Frontal cortex (tissue), 4 donors: Measurements from ENCODE around the gene USH2A. TPM values are rescaled to one million over a fixed set of nuclear protein-coding genes. Genes with fewer than 3 reads are reported as not detected.

Source experiments
- DNase-seq, 2 donors: peaks; one replicate each; pipeline ENCODE4 v3.0.0; 2012; ENCODE audit warnings: low spot score in 2 of 2
- FAIRE-seq: peaks from 2 replicates; lab custom pipeline; 2012; peaks lifted over from hg19 to GRCh38; lab: Jason Lieb, UNC
- total RNA-seq: library from RNA; depleted of rRNA; stranded (reverse); fragments of >200 nt; gene quantifications from one replicate; pipeline ENCODE4 v1.2.3, GENCODE V29; 2014
- donor health status: control.
- donor health status: control.
- donor health status: control.

Gene USH2A
- total RNA-seq = under 0.01 TPM

- no peak for FAIRE-seq
- DNase-seq = no peak
Measured at GRCh38 chr1:216422821-216423520, at the start of gene USH2A. Gene USH2A (minus strand): TSS chr1:216423448. CDS start chr1:216422336, 1,112 bp downstream.

GRCh38 chr1:216466162-216466801 is 43.0 kb upstream of the USH2A start:
- no peak for FAIRE-seq
- no peak for DNase-seq

- no peak for DNase-seq
- no peak for FAIRE-seq
Measured at GRCh38 chr1:216464489-216464888, 41.2 kb upstream of the USH2A start.

- no peak for FAIRE-seq
- DNase-seq = no peak
Measured at GRCh38 chr1:216462066-216462775, 39.0 kb upstream of the USH2A start.

- DNase-seq = no peak
- FAIRE-seq = no peak
Measured at GRCh38 chr1:216461466-216461865, 38.2 kb upstream of the USH2A start.

GRCh38 chr1:216459651-216460207 is 36.5 kb upstream of the USH2A start:
- DNase-seq (no peak), FAIRE-seq (no peak)

GRCh38 chr1:216458812-216459211 is 35.6 kb upstream of the USH2A start:
- no peak for FAIRE-seq

GRCh38 chr1:216457356-216457755 is 34.1 kb upstream of the USH2A start:
- no peak for DNase-seq
- no peak for FAIRE-seq

More at GRCh38 chr1:216458812-216459211, 35.6 kb upstream of the USH2A start:
- no peak for DNase-seq

- DNase-seq (no peak), FAIRE-seq (no peak)
Measured at GRCh38 chr1:216456682-216457081, 33.4 kb upstream of the USH2A start.

GRCh38 chr1:216453777-216454176 is 30.5 kb upstream of the USH2A start:
- no peak for DNase-seq
- no peak for FAIRE-seq

GRCh38 chr1:216450227-216450626 is 27.0 kb upstream of the USH2A start:
- no peak for FAIRE-seq

GRCh38 chr1:216448011-216448510 is 24.8 kb upstream of the USH2A start:
- DNase-seq (no peak), FAIRE-seq (no peak)

More at GRCh38 chr1:216450227-216450626, 27.0 kb upstream of the USH2A start:
- DNase-seq = no peak

GRCh38 chr1:216437603-216438002 is 14.4 kb upstream of the USH2A start:
- FAIRE-seq (no peak), DNase-seq (no peak)

GRCh38 chr1:216434232-216434631 is 11.0 kb upstream of the USH2A start:
- FAIRE-seq (no peak), DNase-seq (no peak)

- DNase-seq (no peak), FAIRE-seq (no peak)
Measured at GRCh38 chr1:216433175-216433574, 9.9 kb upstream of the USH2A start.

GRCh38 chr1:216430744-216431143 is 7.5 kb upstream of the USH2A start:
- no peak for FAIRE-seq
- no peak for DNase-seq

GRCh38 chr1:216425577-216425976 is 2.3 kb upstream of the USH2A start:
- no peak for FAIRE-seq
- no peak for DNase-seq

- FAIRE-seq (no peak), DNase-seq (no peak)
Measured at GRCh38 chr1:216420746-216421145, 2.5 kb downstream of the USH2A start.

- no peak for DNase-seq
Measured at GRCh38 chr1:216420263-216420662, 3.0 kb downstream of the USH2A start.

GRCh38 chr1:216416488-216416887 is 6.8 kb downstream of the USH2A start:
- FAIRE-seq (no peak), DNase-seq (no peak)

More at GRCh38 chr1:216420263-216420662, 3.0 kb downstream of the USH2A start:
- no peak for FAIRE-seq
